ENCODE data around the gene EYA2.
"Not testable (repeated sequence)": the region's sequence is repeated elsewhere in the genome, so short reads cannot be mapped to it uniquely, and the experiment has no call there.

Gene EYA2

DNA sequence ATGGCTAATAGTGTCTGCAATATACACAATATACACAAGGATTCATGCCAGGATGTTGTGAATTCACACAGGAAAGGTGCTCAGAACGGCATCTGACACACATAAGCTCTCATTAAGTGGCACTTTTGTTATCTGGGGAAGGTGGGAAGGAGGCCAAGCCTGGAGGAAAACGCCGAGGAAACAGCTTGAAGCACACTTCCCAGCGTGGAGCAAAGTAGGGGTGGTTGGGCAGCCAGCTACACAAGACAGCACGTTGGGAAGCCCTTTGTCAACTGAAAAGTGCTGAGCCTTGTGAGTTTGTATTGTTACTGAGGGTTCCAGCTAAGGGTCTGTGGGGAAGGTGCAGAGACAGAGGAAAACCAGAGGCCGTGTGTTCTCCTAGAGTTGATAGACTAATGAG, 280.9 kb downstream of the EYA2 start:
- DNase-seq (ENCODE audit: low spot score): no peak

DNA sequence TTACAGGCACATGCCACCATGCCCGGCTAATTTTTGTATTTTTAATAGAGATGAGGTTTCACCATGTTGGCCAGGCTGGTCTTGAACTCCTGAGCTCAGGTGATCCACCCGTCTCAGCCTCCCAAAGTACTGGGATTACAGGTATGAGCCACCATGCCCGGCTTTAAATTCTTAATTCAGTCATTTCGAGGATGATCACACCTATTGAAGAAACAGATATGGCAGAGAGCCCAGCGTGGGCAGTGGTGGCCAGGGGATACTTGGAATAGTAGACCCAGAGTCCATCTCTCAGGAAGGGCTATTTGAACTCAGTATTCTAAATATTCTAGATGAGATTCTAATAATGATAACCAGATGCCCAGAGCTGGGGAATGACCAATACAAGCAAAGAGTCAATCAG, 281.6 kb downstream of the EYA2 start:
- not testable (repeated sequence) for DNase-seq (ENCODE audit: low spot score)

DNA sequence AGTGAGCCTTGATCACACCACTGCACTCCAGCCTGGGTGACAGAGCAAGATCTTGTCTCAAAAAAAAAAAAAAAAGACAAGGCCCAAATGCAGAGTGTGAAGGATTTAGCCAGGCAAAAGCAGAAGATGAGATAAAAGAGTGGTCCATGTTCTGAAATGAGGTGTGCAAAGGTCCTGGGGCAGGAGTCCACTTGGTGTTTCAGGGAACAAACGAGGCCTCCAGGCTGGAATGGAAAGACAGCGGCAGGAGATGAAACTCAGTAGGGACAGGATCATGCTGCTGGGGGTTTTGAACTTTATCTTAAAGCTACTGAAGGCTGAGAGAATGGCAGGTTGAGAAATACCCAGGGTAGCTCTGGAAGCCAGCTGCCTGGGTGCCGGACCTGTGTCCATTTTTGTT, 283.6 kb downstream of the EYA2 start:
- no peak for DNase-seq (ENCODE audit: low spot score)

GRCh38 chr20:47178851-47179250, 284.2 kb downstream of the EYA2 start:
- DNase-seq (ENCODE audit: low spot score): no peak

DNA sequence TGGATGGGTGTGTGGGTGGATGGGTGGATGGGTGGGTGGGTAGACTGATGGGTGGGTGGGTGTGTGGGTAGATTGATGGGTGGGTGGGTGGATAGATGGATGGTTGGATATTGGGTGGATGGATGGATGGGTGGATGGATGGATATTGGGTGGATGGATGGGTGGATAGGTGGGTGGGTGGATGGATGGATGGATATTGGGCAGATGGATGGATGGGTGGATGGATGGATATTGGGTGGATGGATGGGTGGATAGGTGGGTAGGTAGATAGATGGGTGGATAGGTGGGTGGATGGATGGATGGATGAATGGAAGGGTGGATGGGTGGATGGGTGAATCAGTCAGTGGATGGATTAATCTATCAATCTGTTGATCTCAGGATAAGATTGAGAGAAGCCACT, 284.6 kb downstream of the EYA2 start:
- DNase-seq (ENCODE audit: low spot score): no peak

DNA sequence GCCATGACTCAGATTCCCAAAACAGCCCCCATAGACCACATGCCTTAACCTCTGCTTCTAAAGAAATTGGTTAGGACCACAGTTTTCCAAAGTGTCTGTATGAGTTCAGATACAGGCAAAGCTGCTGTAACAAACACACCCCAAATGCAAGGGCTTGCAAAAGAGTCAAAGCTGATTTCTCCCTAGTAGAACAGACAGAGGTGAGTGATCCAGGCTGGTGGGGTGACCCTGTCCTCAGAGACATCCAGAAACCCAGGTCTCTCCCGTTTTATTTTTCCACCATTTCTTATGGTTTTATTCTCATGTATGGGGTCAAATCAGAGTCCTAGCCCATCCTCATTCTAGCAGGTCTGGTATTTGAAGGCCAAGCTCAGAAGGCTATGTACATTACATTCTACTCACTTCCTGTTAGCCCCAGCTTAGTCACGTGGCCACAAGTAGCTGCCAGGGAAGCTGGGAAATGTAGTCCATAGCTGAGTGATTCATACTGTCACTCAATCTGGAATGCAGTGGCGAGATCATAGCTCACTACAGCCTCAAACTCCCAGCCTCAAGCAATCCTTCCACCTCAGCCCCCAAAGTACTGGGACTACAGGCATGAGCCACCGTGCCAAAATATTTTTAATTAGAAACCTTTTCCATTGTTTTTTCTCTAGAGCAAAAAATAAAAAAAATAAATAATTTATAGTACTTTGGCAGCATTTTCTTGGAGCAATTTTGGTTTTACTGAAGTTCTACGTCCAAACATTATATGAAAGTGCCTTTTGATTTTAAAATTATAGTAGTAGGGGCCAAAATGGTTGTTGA, 286.6 kb downstream of the EYA2 start:
- no peak for DNase-seq (ENCODE audit: low spot score)

GRCh38 chr20:47183367-47183766, 288.7 kb downstream of the EYA2 start:
- no peak for DNase-seq (ENCODE audit: low spot score)

- DNase-seq (ENCODE audit: low spot score): no peak
These were observed 293.0 kb downstream of the EYA2 start for GRCh38 chr20:47187450-47188195.

GRCh38 chr20:47188540-47188939, 293.9 kb downstream of the EYA2 start:
- no peak for DNase-seq (ENCODE audit: low spot score)

DNA sequence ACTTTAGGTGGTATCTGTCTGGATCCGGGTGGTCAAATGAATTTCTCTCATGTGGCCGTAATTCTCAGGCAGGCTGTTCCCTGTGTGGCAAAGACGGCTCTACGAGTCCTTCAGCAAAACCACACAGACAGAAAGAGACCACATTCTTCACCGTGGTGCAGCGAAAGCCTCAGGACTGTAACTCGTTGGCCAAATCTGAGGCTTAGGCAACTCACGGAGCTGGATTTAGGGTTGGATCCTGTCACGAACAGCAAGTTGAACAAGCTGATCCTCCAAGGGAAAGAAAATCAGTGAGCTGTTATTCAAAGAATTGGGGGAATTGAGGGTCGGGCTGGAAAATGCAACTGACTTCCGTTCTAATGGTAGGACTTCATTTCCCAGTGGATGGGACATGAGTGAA, 294.4 kb downstream of the EYA2 start:
- no peak for DNase-seq (ENCODE audit: low spot score)

- no peak for DNase-seq (ENCODE audit: low spot score)
These were observed 296.5 kb downstream of the EYA2 start for GRCh38 chr20:47191074-47191673.

GRCh38 chr20:47191956-47192355, 297.3 kb downstream of the EYA2 start:
- DNase-seq (ENCODE audit: low spot score): no peak

- no peak for DNase-seq (ENCODE audit: low spot score)
These were observed 300.9 kb downstream of the EYA2 start for GRCh38 chr20:47195573-47195972.

- DNase-seq (ENCODE audit: low spot score): peak; percentile 67
These were observed 301.7 kb downstream of the EYA2 start for GRCh38 chr20:47196091-47197081.

- no peak for DNase-seq (ENCODE audit: low spot score)
These were observed 303.6 kb downstream of the EYA2 start for GRCh38 chr20:47198254-47198671.

- no peak for DNase-seq (ENCODE audit: low spot score)
These were observed 304.4 kb downstream of the EYA2 start for GRCh38 chr20:47198996-47199552.

GRCh38 chr20:47201074-47201730, 306.6 kb downstream of the EYA2 start:
- no peak for DNase-seq (ENCODE audit: low spot score)

GRCh38 chr20:47202733-47203667, 308.4 kb downstream of the EYA2 start:
- DNase-seq (ENCODE audit: low spot score): no peak

DNA sequence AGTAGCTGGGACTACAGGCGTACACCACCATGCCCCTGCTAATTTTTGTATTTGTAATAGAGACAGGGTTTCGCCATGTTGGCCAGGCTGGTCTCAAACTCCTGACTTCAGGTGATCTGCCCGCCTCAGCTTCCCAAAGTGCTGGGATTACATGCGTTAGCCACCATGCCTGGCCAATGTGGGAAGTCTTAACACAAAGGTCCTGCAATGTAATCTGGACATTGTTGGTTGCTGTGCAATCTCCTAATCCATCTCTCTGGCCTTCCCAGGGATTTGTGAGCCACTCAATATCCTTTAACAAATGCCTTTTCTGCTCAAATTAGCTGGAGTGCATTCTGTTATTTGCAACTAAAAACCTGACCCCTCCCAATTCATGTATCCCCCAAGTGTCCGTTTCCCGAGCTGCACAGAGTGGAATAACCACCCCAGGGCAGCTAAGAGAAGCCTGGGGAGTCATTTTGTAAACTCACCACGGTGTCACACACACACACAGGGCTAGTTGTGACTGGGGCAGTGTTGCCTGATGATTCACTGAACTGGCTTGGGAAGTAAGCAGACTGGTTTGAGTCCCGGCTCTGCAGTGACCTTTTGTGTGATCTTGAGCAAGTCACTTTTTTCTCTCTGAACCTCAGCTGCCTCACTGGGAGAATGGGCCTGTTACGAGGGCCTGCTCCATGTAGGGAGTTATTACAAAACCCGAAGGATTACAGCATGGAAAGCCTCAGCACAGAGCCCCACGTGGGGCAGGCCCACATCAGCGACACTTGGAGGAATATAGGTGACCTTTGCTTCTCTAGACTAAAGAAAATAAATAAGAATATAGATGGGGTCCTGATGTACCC, 309.6 kb downstream of the EYA2 start:
- no peak for DNase-seq (ENCODE audit: low spot score)
